GM18907 (cell line): ENCODE measurements around the gene TIMP1.

Experiments used
- ATAC-seq: cut with Tn5 transposase; IDR thresholded peaks from one replicate; pipeline ENCODE4 v1.9.1; 2021; ENCODE audit warnings: mild to moderate bottlenecking, moderate library complexity; ENCODE audit not compliant: unreplicated experiment

Gene TIMP1

DNA sequence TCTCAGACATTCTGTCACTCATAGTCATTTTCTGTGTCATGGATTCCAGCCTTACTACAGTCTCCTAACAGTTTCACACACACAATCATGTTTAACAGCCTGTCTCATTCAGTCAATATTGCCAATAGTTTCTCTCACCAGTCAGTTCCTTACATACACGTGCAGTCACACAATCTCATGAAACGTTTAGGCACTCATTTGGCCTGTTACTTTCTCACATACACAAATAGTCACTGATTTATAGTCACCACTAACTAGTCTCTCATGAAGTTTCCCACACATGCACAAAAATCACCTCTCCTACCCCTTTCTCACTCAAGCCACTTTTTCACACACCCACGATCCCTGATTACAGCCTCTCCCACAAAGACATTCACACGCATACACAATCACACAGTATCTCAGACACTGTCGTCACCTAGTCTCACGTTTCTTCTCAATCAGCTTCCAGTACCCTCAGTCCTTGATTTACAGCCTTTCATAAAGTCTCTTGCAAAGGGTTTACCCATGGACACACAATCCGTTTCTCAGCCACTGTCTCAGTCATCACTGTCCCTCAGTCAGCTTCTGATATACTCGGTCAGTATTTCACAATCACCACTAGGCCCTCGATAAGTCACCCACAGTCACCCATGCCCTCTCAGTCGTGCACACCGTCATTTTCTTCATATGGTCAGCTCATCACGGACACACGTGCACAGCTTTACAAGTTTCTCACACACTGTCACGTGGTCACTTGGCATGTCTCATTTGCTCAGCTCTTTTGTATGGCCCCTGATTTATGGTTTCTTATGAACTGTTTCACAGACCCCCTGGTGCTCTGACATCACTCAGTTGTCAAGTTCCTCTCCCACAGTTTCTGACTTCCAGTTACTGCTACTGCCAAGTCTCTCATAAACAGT, 51.7 kb downstream of the TIMP1 start:
- no peak for ATAC-seq

DNA sequence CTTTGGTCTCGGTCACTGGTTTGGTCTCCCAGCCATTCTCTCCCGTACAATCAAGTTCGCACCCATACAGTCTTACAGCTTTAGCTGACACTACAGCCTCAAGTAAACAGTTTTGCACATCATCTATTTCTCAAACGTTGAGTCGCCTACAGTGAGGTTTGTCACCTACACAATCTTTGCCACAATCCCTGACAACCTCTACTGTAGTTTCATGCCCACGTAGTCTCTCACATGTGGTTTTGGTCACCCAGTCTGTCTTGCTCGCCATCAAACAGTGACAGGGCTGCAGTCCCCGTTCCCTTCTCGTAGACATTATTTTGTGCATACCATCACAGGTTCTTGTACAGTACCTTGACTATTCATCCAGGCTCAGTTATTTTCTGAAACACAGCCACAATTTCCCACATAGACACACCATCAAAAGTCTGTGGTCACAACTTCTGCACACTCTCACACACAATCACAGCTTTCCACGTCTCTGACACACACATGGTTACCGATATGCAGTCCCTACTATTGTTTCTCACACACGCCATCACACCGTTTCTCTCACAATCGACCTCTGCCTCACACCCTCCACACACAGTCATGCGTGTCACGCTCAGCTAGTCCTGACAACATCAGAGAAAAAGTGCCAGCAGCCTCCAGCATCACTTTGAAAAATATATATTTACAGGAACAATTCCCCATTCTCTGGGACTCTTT, 52.8 kb downstream of the TIMP1 start:
- no peak for ATAC-seq
